Measurements from ENCODE around the gene TSEN34.
"Not testable (repeated sequence)": the region's sequence is repeated elsewhere in the genome, so short reads cannot be mapped to it uniquely, and the experiment has no call there.

TSEN34 gene

DNA sequence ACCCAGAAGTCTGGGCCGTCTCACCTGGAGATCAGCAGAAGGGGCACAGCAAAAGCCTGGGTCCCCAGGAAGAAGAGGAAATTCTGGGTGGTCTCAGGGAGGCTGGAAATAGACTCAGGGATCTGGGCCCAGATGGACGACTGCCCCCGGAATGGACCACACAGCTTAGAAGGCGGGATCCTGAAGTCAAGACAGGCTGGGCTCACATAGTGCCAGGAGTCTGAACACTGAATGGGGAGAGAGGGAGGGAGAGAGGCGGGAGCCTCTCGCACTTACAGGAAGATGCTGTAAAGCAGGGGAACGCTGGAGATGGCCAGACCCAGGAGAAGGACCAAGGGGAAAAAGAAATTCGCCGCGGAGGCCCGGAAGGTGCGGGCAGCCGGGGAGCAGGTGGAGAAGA lies 30.3 kb upstream of the TSEN34 start:
- no peak for DNase-seq (ENCODE audit: low read depth in 2 of 2)

DNA sequence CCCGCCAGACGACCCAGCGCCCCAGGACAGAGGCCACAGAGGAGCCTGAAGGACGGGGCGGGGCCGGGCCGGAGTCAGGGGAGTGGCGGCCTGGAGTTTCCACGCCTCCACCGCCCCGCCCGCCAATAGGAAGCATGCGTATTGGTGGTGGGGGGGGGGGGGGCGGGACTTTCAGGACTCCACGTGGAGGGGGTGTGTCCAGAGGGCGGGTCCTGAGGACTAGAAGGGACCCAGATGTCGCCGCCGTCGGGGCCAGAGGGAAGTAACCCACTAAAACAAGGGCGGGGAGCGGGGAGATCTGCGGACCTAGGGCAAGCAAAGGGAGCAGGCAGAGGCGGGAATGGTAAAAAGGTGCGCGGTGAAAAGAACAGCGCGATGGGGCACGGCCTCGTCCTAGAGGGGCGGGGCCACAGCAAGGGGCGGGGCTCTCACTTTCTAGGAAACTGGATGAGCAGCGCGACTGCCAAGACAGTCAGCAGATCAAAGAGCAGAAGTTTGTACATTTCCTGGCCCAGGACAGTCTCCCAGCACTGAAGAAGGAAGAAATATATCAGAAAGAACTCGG lies 28.8 kb upstream of the TSEN34 start:
- DNase-seq (ENCODE audit: low read depth in 2 of 2) = peak; percentile 74 to 77

DNA sequence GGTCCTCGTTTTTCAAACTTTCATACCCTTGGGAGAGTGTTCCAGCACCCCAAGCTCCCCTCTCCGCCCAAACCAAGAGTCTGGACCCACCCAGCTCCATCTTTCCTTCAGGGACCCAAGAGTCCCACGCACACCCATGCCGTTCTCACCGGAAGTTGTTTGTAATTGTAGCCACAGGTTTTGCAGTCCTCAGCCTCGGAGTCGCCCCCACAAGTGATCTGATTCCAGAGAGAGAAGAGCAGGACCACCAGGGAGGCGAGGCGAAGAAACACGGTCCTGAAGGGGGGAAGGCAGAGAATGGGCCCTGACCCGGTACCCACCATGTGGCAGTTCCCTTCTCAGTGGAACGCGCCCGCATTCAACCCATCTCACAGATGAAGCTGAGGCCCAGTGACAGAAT lies 28.2 kb upstream of the TSEN34 start:
- DNase-seq (ENCODE audit: low read depth in 2 of 2) = no peak

DNA sequence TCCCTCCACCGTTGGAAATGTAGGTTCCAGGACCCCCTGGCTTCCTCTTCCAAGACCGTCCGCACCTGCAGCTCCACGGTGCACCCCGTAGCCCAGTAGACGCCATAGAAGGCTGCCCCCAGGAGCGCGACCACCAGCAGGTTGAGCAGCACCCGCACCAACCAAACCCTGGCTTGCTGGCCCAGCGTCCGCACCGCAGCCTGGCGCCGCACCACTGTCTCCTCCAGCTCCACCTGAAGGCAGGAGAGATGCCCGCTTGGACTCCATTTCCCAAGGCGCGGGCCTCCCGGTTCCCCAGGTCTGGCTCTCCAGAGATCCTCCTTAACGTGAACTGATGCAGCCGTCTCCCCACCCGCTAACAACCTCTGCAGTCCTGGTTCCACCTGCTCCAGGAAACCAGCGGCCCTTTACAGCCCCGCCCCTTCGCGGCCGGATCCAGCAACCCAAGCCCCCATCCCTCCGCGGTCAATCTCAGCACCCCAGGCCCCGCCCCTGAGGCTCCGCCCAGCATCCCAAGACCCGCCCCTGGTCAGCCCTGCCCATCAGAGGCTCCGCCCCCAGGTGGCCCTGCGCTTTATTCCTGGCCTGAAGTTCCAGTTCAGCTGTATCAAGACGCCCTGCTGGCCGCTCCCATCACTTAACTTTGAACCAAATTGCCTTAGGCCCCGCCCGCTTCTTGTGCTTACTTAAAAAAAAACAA lies 26.6 kb upstream of the TSEN34 start:
- DNase-seq (ENCODE audit: low read depth in 2 of 2) = peak in 1 of 2 donors; percentile 37

DNA sequence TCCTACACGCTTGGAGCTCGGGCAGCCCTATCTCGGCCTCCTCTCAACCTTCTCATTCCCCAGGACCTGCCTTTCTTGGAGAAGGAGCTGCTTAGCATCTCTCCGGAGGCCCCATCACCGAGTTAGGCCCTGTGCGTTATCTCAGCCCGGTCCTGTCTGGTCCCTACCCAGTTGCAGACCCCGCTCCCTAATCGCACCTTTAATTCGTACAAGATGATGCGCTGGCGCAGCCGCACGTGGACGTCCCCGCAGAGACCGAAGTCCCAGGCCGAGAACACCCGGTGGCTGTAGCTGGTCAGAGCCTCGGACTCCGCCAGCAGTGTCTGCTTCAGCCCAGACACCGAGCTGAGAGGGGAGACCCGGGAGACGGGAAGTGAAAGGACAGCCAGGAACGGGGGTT lies 25.9 kb upstream of the TSEN34 start:
- DNase-seq (ENCODE audit: low read depth in 2 of 2) = no peak

DNA sequence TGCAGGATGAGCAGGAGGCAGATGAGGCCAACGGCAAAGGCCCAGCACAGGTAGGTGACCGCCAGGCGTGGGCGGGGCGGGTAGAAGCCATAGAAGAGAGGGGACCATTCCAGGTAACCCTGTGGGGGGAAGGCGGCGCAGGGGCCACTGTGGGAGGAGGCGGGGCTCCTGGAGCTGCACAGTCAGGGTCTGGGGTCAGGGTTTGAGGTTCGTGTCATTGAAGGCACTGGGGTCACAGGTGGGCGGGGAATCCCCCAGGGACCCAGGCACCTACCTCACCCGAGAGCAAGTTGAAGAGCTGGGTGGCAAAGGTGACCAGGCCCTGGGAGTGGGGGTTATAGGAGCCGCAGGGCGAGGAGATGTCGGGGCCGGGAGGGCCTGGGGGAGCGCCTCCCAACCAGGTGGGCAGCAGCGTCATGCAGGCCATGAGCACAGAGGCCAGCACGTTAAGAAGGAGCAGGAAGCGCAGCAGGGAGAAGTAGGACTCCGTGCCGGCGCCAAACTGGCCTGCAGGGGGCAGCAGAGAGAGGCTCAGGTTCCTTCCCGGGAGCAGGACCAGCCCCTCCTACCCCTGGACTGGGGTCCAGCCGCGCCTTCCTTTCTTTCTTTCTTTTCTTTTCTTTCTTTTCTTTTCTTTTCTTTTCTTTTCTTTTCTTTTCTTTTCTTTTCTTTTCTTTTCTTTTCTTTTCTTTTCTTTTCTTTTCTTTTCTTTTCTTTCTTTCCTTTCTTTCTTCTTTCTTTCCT lies 22.8 kb upstream of the TSEN34 start:
- DNase-seq (ENCODE audit: low read depth in 2 of 2) = peak; percentile 92 to 95

DNA sequence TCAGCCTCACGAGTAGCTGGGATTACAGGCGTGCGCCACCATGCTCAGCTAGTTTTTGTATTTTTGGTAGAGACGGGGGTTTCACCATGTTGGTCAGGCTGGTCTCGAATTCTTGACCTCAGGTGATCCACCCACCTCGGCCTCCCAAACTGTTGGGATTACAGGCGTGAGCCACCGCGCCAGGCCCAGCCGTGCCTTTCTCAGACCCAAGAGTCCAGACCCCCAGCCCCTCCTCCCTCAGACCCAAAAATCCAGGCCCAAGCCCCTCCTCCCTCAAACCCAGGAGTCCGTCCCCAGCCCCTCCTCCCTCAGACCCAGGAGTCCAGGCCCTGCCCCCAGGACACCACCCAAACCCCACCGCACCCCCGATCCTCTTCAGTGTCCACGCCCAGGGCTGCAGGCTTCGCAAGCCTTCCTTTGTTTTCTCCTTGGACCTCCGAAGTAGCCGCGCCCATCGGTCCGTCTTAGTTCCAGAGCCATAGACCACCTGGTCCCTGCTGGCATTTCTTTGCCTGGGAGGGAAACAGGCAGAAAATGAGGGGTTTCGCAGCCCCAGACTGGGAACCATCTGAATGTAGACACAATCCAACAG lies 21.9 kb upstream of the TSEN34 start:
- DNase-seq (ENCODE audit: low read depth in 2 of 2) = no peak

DNA sequence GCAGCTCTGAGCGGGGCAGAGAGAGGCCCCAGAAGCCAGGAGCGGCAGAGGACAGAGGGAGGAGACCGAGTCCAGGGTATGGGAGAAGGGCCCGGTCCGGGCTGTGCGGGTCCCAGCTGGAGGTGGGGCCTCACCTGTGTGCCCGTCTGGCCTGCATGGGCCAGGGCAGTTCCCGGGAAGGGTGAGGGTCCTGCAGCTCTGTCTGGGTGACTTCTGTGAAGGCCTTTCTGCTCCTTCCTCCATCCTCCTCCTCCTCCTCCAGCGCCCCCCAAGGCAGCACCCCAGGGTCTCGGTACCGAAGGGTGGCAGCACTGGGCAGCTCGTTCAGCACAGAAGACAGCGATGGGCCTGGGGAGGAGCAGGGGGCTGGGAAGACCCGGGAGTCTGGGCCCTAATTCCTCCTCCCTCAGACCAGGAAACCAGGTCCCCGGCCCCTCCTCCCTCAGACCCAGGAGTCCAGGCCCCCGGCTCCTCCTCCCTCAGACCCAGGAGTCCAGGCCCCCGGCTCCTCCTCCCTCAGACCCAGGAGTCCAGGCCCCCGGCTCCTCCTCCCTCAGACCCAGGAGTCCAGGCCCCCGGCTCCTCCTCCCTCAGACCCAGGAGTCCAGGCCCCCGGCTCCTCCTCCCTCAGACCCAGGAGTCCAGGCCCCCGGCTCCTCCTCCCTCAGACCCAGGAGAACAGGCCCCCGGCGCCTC lies 19.2 kb upstream of the TSEN34 start:
- not testable (repeated sequence) for DNase-seq (ENCODE audit: low read depth in 2 of 2)

DNA sequence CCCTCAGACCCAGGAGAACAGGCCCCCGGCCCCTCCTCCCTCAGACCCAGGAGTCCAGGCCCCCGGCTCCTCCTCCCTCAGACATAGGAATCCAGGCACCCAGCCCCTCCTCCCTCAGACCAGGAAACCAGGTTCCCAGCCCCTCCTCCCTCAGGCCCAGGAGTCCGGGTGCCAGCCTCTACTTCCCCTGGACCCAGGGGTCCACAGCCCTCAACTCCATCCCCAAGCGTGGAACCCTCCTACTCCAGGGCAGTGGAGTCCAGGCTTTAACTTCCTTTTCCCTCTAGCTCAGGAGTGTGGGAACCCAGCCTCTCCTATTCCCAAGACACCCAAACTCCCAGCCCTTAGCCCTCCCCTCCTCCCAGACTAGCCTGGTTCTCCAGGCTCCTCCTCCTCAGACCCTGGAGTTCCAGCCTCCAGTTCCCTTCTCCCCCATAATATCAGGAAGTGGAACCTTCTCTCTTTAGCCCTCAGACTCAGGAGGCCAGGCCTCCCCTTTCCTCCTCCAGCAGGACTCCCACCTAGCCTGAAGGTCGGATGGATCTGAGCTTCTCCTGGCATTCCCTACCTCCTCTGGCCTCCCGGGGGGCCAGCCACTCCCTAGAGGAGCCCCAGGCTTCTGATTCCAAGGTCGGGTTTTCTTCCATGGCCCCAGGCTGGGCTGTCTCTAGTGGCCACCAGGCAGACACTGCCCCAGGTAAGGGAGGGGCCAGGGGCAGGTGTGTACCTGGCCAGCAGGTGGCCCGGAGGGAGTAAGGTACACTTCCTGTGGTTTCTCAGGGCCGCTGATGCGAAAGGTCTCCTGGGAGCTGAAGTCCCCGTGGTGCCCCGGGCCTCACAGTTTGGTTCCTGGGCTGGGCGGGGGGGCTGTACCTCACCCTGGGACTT lies 18.4 kb upstream of the TSEN34 start, which contains the start of gene TMC4:
Gene TMC4 (minus strand): TSS at position 690 of the 888 bp plus-strand sequence. CDS start 43 bp downstream, at position 647.
- no peak for DNase-seq (ENCODE audit: low read depth in 2 of 2)

DNA sequence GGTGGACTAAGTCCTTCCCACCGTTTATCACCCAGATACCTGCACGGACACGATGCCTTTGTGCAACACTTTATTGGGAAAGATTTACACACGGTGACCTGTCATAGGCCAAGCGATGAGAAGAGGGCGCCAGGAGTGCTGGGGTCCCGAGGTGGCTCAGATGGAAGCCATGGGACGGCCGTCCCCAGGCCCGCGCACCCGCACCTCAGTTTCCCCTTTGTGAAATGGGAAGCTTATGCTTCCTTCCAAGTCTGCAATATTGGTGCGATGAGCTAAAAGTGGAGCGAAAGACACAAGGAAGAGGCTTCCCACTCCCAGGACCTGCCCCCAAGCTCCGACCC lies 17.8 kb upstream of the TSEN34 start:
- DNase-seq (ENCODE audit: low read depth in 2 of 2) = no peak

DNA sequence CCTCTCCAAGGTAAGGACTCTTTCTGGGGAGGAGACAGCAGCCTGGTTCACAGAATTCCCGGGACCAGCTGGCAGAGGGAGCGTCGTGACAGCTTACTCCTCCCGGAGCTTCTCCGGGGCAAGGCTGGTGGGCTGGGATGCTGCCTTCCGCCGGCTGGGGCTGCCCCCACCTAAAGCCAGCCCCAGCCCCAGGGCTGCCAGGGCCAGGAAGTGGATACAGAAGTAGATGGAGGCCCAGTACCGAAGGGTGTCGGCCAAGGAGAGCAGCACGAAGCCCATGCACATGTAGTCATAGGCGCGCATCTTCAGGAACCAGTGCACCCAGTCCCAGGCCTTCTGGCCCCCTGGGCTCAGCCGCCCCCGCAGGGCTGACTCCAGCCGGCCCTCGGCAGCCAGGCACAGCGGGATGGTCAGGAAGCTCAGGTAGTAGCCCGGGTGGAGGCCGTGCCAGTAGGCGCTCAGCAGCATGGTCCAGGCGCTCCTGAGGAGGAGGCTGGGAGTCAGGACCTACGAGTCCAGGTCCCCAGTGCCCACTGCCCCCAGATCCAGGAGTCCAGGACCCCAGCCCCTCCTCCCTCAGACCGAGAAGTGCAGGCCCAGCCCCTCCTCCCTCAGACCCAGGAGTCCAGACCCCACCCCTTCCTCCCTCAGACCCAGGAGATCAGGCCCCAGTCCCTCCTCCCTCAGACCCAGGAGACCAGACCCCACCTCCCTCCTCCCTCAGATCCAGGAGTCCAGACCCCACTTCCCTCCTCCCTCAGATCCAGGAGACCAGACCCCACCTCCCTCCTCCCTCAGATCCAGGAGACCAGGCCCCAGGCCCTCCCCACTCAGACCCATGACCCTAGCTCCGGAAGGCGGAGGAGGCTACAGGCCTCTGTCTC lies 16.9 kb upstream of the TSEN34 start:
- DNase-seq (ENCODE audit: low read depth in 2 of 2) = no peak

DNA sequence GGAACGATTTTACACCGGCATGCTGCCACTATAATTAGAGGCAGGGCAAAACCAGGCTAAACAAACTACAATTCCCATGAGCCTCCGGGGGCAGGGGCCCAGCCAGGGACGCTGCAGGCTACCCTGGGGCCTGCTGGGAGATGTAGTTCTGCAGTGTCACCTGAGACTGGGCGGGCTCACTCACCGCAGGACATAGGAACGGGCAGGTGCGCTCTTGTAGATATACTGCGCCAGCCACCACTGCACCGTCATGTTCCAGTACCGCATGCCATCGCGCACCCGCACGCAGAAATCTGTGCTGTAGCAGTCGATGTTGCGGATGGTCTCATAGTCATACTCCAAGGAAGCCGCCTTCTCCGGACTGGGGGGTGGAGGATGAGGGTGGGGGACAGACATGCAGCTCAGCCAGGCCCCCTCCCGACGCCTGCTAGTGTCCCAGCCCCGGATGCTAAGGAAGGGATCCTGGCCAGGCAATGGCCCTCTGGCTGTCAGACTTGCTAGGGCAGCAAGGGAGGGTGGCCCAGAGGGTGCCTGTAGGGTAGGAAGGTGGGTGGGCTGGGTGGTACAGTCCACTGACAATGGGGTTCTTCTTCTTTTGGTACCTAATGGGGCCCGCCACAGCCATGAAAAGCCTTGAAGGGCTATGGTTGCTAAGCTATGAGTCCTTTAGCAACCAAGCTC lies 12.4 kb upstream of the TSEN34 start:
- no peak for DNase-seq (ENCODE audit: low read depth in 2 of 2)

DNA sequence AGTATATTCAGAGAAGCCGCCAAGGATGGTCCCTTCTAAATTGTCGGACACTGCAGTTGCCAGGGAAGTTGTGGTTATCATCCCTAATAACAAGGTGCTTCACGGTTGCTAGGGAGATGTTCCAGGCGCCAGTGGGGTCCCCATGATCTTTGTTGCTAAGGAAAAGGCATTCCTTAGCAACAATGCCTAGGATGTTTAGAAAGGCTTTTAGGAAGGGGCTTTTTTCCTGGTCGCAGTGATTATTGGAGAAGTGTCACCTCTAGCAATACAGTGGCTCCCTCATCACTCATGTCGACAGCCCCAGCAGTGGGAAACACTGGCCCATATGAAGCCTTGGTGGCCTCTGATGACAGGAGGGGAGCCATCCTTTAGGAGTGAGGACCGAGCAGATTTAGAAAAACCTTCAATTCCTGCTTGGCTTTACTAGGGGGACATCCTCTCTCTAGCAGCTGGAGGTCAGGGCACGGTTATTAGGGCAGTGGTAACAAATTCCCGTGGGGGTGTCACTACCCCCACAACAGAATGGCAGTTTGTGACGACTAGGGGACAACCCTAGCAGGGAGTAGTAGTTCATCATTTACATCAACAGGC lies 11.8 kb upstream of the TSEN34 start:
- DNase-seq (ENCODE audit: low read depth in 2 of 2) = no peak

DNA sequence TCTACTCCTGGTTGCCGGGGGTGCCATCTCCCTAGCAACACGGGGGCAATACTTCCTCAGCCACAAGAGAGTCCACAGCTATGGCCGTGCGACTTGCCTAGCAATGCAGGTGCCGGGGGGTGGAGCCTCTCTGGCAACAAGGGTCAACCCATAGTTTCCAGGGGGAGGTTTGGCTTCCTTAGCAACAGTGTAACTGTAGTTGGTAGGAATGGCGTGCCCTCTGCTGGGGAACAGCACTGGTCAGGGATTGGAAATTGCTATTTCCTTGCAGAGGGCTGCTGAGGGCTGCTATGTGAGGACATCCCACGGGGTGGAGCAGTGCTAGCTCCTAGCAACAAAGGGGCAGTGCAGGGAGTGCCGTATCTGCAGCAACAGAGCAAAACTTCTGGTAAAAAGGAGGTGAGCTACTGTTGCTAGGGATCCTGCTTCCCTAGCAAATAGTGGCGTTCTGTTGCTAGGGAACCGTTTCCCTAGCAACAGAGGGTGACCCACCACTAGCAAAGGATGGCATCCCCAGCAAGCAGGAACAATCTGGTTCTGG lies 11.1 kb upstream of the TSEN34 start:
- no peak for DNase-seq (ENCODE audit: low read depth in 2 of 2)

DNA sequence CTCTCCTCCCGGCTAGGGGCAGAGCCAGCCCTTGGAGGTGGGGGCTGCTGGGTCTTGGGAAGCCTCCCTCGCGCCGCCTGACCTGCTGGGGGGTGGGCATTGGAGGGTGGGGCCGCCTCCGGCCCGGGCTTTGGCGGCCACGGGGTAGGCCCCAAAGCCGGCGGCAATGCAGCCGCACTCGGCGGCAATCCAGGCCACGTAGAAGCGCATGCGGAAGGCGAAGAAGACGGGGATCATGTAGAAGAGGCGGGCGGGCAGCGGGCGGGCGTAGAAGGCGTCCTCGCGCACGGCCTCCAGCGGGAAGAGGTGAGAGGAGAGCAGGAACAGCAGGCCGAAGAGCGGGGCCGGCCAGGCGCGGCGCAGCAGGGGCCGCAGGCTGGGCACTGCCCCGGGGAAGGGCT lies 10.4 kb upstream of the TSEN34 start:
- no peak for DNase-seq (ENCODE audit: low read depth in 2 of 2)

DNA sequence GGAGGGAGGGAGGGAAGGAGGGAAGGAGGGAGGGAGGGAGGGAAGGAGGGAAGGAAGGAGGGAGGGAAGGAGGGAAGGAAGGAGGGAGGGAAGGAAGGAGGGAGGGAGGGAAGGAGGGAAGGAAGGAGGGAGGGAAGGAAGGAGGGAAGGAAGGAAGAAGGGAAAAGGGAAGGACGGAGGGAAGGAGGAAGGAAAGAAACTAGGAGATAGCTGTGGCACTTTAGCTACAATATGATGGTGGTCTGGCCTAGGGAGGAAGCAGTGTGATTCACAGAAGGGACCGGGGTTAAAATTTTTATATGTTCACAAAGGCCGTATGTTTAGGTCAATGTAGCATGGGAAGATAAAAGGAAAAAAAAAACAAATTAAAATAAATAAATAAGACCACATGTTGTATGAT lies 9.2 kb upstream of the TSEN34 start:
- DNase-seq (ENCODE audit: low read depth in 2 of 2) = not testable (repeated sequence)

DNA sequence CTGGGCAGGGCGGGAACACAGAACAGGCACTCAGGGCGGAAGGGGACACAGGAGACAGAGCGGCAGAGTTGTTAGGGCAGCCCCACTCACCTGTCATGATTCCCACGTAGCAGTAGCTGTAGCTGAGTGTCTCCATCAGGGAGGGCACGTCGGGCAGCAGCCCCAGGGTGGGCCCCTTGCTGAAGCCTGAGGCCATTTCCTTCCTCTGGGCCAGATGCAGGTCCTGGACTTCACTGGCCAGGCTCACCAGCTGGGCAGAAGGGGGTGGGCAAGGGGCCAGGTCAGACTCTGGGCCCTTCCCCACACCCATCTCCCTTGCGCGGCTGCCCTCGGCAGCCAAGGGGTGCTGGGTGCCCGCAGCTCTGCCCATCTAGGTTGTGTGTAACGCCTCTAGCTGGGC lies 7.7 kb upstream of the TSEN34 start:
- no peak for DNase-seq (ENCODE audit: low read depth in 2 of 2)

DNA sequence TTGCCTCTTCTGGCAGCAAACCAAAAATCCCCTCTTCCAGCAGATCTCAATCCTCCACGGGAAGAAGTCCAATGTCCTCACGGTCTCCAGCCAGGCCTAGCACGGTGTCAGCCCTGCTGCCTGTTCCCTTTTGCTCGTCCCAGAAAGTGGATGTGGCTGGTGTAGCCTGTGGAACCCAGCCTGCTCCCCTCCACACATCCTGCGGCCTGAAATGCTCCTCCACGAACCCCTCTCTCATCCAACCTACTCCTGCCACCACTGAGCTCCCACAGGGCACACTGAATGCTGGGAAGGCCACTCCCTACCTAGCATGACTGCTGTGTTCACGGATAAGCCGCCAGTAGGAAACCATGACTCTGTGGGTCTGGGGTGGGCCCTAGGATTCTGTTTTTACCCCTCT lies 4.8 kb upstream of the TSEN34 start:
- no peak for DNase-seq (ENCODE audit: low read depth in 2 of 2)

DNA sequence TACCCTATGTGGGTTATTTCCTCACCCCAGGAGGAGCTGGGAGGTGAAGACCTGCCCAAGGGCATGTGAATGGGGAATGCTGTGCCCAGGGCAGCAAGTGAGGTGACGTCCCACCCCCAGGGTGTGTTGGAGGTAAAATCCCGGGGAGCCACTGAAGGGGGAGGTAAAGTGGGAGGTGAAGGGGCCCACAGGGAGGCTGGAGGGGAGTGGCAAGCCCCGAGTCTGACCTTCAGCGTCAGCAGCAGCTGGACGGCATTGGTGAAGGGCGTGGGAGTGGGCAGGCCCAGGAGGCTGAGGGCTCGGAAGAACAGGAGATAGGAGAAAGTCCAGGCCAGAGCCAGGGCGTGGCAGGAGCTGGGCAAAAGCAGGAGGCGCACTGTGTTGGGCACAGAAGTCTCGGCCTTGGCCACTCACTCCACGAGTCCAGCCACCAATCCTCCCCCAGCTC lies 4.2 kb upstream of the TSEN34 start:
- DNase-seq (ENCODE audit: low read depth in 2 of 2) = no peak
